Naive thymus-derived CD4-positive, alpha-beta T cell (primary cell): ENCODE data around the gene PLCD3. TPM values are rescaled to one million over a fixed set of nuclear protein-coding genes. Genes with fewer than 3 reads are reported as not detected.

ENCODE experiments used
- ATAC-seq: fragments of 150-1000 bp; cut with Tn5 transposase; 2 replicates; pipeline ENCODE4 v1.10.0; 2021; ENCODE audit warnings: mild to moderate bottlenecking, moderate library complexity
- CTCF ChIA-PET: fragments of 350-600 bp; sonication (Branson Sonifier 250); formaldehyde crosslinking; loops from one replicate; lab custom pipeline; 2021; ENCODE audit warnings: antibody characterized with exemption; lab: Charles Lee
- POLR2A ChIA-PET: fragments of 350-600 bp; sonication (Branson Sonifier 250); formaldehyde crosslinking; loops from one replicate; lab custom pipeline; 2021; ENCODE audit warnings: antibody characterized with exemption, inconsistent platforms; lab: Charles Lee
- DNase-seq, 9 donors: peaks; one replicate each; pipeline versions ENCODE4 v3.0.0 to v3.0.0-alpha.2; 2020 to 2022; ENCODE audit warnings: mixed read lengths in 1 of 9
- H3K27ac ChIP-seq: one replicate; pipeline ENCODE4 v1.7.0; 2013; ENCODE audit warnings: mild to moderate bottlenecking, low read depth, low read length, moderate library complexity
- H3K27me3 ChIP-seq, 2 donors: one replicate each; pipeline ENCODE4 v1.7.0; 2013; ENCODE audit warnings: low read length in 2 of 2, mild to moderate bottlenecking in 2 of 2, moderate library complexity in 2 of 2; ENCODE audit not compliant: control insufficient read depth in 2 of 2, insufficient read depth in 2 of 2
- H3K36me3 ChIP-seq, 3 experiments: 1 replicate in 2 of 3; 2 replicates in 1 of 3; pipeline ENCODE4 v1.7.0; 2013; ENCODE audit warnings: low read length in 3 of 3, mild to moderate bottlenecking in 3 of 3, moderate library complexity in 1 of 3; ENCODE audit not compliant: insufficient read depth in 3 of 3, control insufficient read depth in 2 of 3
- H3K4me1 ChIP-seq, 2 donors: one replicate each; pipeline ENCODE4 v1.7.0; 2013; ENCODE audit warnings: low read length in 2 of 2, mild to moderate bottlenecking in 2 of 2, moderate library complexity in 1 of 2; ENCODE audit not compliant: control insufficient read depth in 2 of 2, insufficient read depth in 2 of 2
- H3K4me3 ChIP-seq: 2 replicates; pipeline ENCODE4 v1.7.0; 2013; ENCODE audit warnings: mild to moderate bottlenecking, low read length
- H3K9me3 ChIP-seq, 3 experiments: 1 replicate in 2 of 3; 2 replicates in 1 of 3; pipeline ENCODE4 v1.7.0; 2013; ENCODE audit warnings: low read length in 3 of 3; ENCODE audit not compliant: control insufficient read depth in 2 of 3
- H3K27ac Mint-ChIP-seq, 9 donors: one replicate each; pipeline ENCODE4 v1.8.0; 2020 to 2022; ENCODE audit warnings: mixed read lengths in 9 of 9, mild to moderate bottlenecking in 8 of 9, moderate library complexity in 5 of 9, inconsistent platforms in 2 of 9
- H3K27me3 Mint-ChIP-seq, 5 donors: one replicate each; pipeline ENCODE4 v1.8.0; 2021 to 2022; ENCODE audit warnings: mixed read lengths in 5 of 5, mild to moderate bottlenecking in 1 of 5
- H3K36me3 Mint-ChIP-seq, 5 donors: one replicate each; pipeline ENCODE4 v1.8.0; 2020 to 2022; ENCODE audit warnings: mixed read lengths in 5 of 5, mild to moderate bottlenecking in 3 of 5, inconsistent platforms in 1 of 5
- H3K4me1 Mint-ChIP-seq, 7 donors: one replicate each; pipeline ENCODE4 v1.8.0; 2020 to 2022; ENCODE audit warnings: mixed read lengths in 7 of 7, mild to moderate bottlenecking in 3 of 7, inconsistent platforms in 1 of 7
- H3K4me3 Mint-ChIP-seq, 10 donors: one replicate each; pipeline ENCODE4 v1.8.0; 2020 to 2022; ENCODE audit warnings: mild to moderate bottlenecking in 10 of 10, mixed read lengths in 10 of 10, moderate library complexity in 6 of 10, inconsistent platforms in 2 of 10
- H3K9me3 Mint-ChIP-seq, 11 donors: one replicate each; pipeline ENCODE4 v1.8.0; 2020 to 2022; ENCODE audit warnings: mixed read lengths in 11 of 11, mild to moderate bottlenecking in 4 of 11, inconsistent platforms in 1 of 11, moderate library complexity in 1 of 11
- intact Hi-C, 2 donors: fragments of 100-400 bp; cut with micrococcal nuclease; formaldehyde crosslinking; loops; one replicate each; pipeline ENCODE4 v1.15.1; 2023
- polyA plus RNA-seq, 2 donors: library from polyadenylated mRNA; unstranded; fragments of 300-500 nt; fragmentation: Illumina TruSeq; gene quantifications; one replicate each; pipeline ENCODE4 v1.2.3, GENCODE V29; 2021
- total RNA-seq, 6 experiments: library from RNA in 5 of 6; stranded (reverse) in 5 of 6; gene quantifications; 1 replicate in 5 of 6; 2 replicates in 1 of 6; pipeline ENCODE4 v1.2.3 and lab custom pipeline; 2021 to 2026

The PLCD3 gene, protein sequence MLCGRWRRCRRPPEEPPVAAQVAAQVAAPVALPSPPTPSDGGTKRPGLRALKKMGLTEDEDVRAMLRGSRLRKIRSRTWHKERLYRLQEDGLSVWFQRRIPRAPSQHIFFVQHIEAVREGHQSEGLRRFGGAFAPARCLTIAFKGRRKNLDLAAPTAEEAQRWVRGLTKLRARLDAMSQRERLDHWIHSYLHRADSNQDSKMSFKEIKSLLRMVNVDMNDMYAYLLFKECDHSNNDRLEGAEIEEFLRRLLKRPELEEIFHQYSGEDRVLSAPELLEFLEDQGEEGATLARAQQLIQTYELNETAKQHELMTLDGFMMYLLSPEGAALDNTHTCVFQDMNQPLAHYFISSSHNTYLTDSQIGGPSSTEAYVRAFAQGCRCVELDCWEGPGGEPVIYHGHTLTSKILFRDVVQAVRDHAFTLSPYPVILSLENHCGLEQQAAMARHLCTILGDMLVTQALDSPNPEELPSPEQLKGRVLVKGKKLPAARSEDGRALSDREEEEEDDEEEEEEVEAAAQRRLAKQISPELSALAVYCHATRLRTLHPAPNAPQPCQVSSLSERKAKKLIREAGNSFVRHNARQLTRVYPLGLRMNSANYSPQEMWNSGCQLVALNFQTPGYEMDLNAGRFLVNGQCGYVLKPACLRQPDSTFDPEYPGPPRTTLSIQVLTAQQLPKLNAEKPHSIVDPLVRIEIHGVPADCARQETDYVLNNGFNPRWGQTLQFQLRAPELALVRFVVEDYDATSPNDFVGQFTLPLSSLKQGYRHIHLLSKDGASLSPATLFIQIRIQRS
- total RNA-seq, result 1 to 10 TPM; 2.0 to 5.1 (median 3.2) TPM
- under 1 TPM in 1 of 2 donors, not detected in 1; 0.21 TPM for polyA plus RNA-seq
- 2.8 reads per million, percentile 15 among the genes with 10 or more reads in this experiment for total RNA-seq (lab: John Stamatoyannopoulos, UW)

DNA sequence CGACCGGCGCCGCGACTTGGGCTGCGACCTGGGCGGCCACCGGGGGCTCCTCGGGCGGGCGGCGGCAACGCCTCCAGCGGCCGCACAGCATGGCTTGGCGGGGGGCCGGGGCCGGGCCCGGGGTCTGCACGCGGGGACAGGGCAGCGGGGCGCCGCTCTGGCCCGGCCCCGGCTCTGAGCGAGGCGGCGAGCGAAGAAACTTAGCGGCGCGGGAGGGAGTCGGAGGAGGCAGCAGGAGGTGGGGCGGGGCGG is at the start of gene PLCD3:
Gene PLCD3 (minus strand): TSS at position 196 of the 252 bp plus-strand sequence. CDS start 105 bp downstream, at position 91.
- peak within 1 kb of the TSS; percentile 95 for H3K27ac ChIP-seq
- DNase-seq (no peak), ATAC-seq (no peak)
- H3K36me3 ChIP-seq, result peaks cover 0 to 7% (median 0%) of the 10 kb centered on the region in 3 experiments
- Mint-ChIP-seq H3K36me3 (no peaks in the 10 kb centered on the region), H3K4me1 (peaks cover 9 to 25% (median 21%) of the 10 kb centered on the region in 7 donors), H3K9me3 (no peaks in the 10 kb centered on the region), H3K27me3 (peaks cover 0 to 10% (median 0%) of the 10 kb centered on the region in 5 donors), H3K27ac (peak within 1 kb of the TSS; percentile 21 to 94 (median 90)), H3K4me3 (peak within 1 kb of the TSS; percentile 89 to 94 (median 91))
- ChIA-PET CTCF (interaction anchor here (0.6 to 1.5 kb wide), 3 partner anchors 17 to 301 kb away, joined by 3 to 9 read pairs (median 3); partner anchors contain the start of gene HEXIM1), POLR2A (interaction anchor here (0.7 to 13.3 kb wide), 2 partner anchors 16 to 51 kb away, joined by 3 to 232 read pairs; partner anchors contain the start of gene HEXIM1)
- peak within 1 kb of the TSS; percentile 90 for H3K4me3 ChIP-seq
- intact Hi-C loops, result loop anchor here in 1 of 2 donors (5.0 kb wide), 1 partner anchor 355 kb away; no protein-coding TSS in a partner anchor
- H3K27me3 ChIP-seq, result no peaks in the 10 kb centered on the region
- H3K4me1 ChIP-seq, result peaks cover 12% of the 10 kb centered on the region in 2 donors
- H3K9me3 ChIP-seq, result no peaks in the 10 kb centered on the region

DNA sequence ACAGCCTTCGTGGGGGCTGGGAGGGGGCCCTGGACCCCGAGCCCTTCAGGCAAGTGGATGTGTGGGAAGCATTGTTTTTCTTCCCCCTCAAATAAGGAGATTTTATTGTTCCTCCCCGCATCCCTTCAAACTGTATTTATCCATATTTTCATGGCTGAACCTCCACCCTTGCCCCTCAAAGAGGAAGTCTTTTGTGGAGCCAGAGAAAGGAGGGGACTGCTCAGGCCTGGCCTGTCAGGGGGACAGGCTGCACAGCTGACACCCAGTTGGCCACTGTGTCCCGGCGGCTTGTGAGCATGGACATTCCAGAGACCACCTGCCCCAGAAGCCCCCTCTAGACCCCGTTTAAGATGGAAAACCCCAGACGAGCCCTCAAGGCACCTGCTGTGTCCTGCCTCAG is 45.2 kb upstream of the PLCD3 start:
- no peak for ATAC-seq
- POLR2A ChIA-PET, result no interaction called here
- no peak for DNase-seq
- Mint-ChIP-seq H3K4me1 (peaks cover 0 to 11% (median 8%) of the 10 kb centered on the region in 7 donors), H3K4me3 (no peak overlapping the region), H3K9me3 (no peaks in the 10 kb centered on the region), H3K27ac (no peak overlapping the region), H3K36me3 (no peaks in the 10 kb centered on the region), H3K27me3 (no peaks in the 10 kb centered on the region)
- Histone ChIP-seq H3K4me1 (peaks cover 0 to 1% of the 10 kb centered on the region in 2 donors), H3K36me3 (no peaks in the 10 kb centered on the region), H3K27ac (no peak overlapping the region), H3K4me3 (no peak overlapping the region), H3K9me3 (no peaks in the 10 kb centered on the region), H3K27me3 (no peaks in the 10 kb centered on the region)
- intact Hi-C loops, result no loop called here
- CTCF ChIA-PET, result interaction anchor here (0.6 kb wide), 1 partner anchor 42 kb away, joined by 3 read pairs; no protein-coding TSS in a partner anchor

DNA sequence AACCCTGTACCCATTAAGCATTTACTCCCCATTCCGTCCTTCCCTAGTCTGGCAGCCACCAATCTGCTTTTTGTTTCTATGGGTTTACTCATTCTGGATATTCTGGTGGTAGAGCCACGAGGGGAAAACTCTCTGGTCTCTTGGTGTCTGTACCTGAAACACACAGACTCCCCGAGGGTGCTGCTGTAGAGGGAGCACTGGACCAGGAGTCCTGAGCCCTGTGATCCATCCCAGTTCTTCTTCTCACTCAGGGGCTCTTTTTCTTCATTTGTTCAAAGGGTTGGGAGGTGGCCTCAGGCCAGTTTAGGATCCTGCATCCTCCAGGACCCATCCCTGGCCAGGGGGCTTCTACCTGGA is 43.4 kb upstream of the PLCD3 start:
- no peaks in the 10 kb centered on the region for H3K36me3 ChIP-seq
- Mint-ChIP-seq H3K36me3 (no peaks in the 10 kb centered on the region), H3K9me3 (no peaks in the 10 kb centered on the region), H3K27me3 (no peaks in the 10 kb centered on the region), H3K4me3 (no peak overlapping the region), H3K27ac (peak overlapping the region in 1 of 9 donors; percentile 35), H3K4me1 (peaks cover 6 to 29% (median 22%) of the 10 kb centered on the region in 7 donors)
- H3K4me3 ChIP-seq, result no peak overlapping the region
- H3K27me3 ChIP-seq, result no peaks in the 10 kb centered on the region
- intact Hi-C loops, result no loop called here
- H3K9me3 ChIP-seq, result no peaks in the 10 kb centered on the region
- no peak for DNase-seq
- H3K27ac ChIP-seq, result no peak overlapping the region
- ChIA-PET POLR2A (interaction anchor here (0.6 to 1.8 kb wide), 2 partner anchors 14 to 839 kb away, joined by 4 to 6 read pairs; partner anchors contain the start of gene HEXIM2), CTCF (no interaction called here)
- peaks cover 7 to 14% of the 10 kb centered on the region in 2 donors for H3K4me1 ChIP-seq
- ATAC-seq, result no peak

DNA sequence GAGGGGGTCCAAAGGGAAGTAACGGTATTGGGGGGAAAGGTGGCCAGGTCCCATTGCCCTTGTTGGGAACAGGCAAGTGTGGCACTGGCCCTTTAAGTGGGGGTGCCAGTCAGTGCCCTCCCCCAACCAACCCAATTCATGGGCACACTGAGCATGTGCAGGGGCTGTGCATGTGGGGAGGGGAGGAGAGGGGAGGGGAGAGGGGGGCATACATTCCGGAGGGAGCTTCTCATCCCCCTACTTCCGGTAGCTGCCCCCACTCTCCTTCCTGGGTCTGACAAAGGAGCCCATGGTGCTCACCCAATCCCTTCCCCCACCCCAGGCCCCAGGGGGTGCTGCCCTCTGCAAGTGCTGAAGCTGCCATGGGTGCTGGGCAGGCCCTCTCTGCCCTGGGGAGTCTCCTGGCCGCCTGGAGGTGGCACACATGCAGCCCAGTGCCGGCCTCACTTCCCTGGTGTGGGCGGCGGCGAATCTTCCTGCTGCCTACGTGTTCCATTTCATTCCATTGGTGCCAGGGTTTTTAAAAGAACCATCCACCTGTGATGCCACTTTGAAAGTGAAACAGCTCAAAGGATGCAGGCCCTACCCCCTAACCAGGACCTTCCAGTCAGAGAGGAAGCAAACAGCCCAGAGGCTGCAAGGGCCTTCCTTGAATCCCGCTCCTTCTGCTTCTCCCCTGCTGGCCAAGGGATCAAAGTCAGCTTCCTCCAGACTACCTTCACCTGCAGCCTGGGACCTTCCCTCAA is 40.4 kb upstream of the PLCD3 start:
- Histone ChIP-seq H3K27ac (peak overlapping the region; percentile 63), H3K36me3 (no peaks in the 10 kb centered on the region), H3K9me3 (no peaks in the 10 kb centered on the region), H3K4me1 (peaks cover 7 to 14% of the 10 kb centered on the region in 2 donors), H3K27me3 (no peaks in the 10 kb centered on the region), H3K4me3 (peak overlapping the region; percentile 65)
- H3K27me3 Mint-ChIP-seq, result no peaks in the 10 kb centered on the region
- CTCF ChIA-PET, result interaction anchor here (0.9 to 3.1 kb wide), 7 partner anchors 11 to 114 kb away, joined by 3 to 20 read pairs (median 3); partner anchors contain the start of genes ACBD4 and HEXIM2
- DNase-seq (peak in 8 of 9 donors; percentile 45 to 61 (median 55)), ATAC-seq (peak; percentile 79)
- H3K4me1 Mint-ChIP-seq, result peaks cover 8 to 31% (median 24%) of the 10 kb centered on the region in 7 donors
- H3K4me3 Mint-ChIP-seq, result peak overlapping the region; percentile 71 to 95 (median 86)
- peak overlapping the region; percentile 63 to 98 (median 94) for H3K27ac Mint-ChIP-seq
- intact Hi-C loops, result loop anchor here (1.0 to 2.0 kb wide), 4 partner anchors 11 to 50 kb away; partner anchors contain the start of gene HEXIM2 (in 2 of the 2)
- POLR2A ChIA-PET, result interaction anchor here (0.7 to 3.7 kb wide), 15 partner anchors 10 to 143 kb away, joined by 3 to 73 read pairs (median 6); partner anchors contain the start of genes ACBD4, FMNL1, HEXIM1 and HEXIM2
- H3K9me3 Mint-ChIP-seq, result no peaks in the 10 kb centered on the region
- H3K36me3 Mint-ChIP-seq, result no peaks in the 10 kb centered on the region

DNA sequence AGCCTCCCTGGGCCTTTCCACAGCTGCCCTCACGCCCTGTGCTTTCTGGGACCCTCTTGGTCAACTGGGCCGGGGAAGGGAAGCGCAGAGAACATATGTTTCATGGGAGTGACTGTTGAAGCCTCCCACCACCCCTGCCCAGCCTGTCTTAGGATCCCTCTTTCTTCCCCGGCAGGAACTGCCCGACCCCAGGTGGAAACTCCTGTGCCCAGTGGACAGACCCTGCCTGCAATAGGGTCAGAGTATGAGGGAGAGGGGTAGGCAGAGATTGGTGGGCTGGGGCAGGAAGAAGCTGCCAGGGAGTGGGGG is 39.9 kb upstream of the PLCD3 start:
- Histone ChIP-seq H3K36me3 (no peaks in the 10 kb centered on the region), H3K27me3 (no peaks in the 10 kb centered on the region), H3K4me3 (peak overlapping the region; percentile 65), H3K9me3 (no peaks in the 10 kb centered on the region), H3K27ac (peak overlapping the region; percentile 63), H3K4me1 (peaks cover 7 to 14% of the 10 kb centered on the region in 2 donors)
- Mint-ChIP-seq H3K27me3 (no peaks in the 10 kb centered on the region), H3K36me3 (no peaks in the 10 kb centered on the region), H3K4me3 (peak overlapping the region in 9 of 10 donors; percentile 16 to 95 (median 82)), H3K4me1 (peaks cover 8 to 31% (median 24%) of the 10 kb centered on the region in 7 donors), H3K9me3 (no peaks in the 10 kb centered on the region), H3K27ac (peak overlapping the region in 8 of 9 donors; percentile 38 to 97 (median 80))
- ChIA-PET CTCF (interaction anchor here (0.9 to 3.1 kb wide), 5 partner anchors 10 to 114 kb away, joined by 3 to 20 read pairs (median 13); partner anchors contain the start of genes ACBD4 and HEXIM2), POLR2A (interaction anchor here (0.9 to 3.7 kb wide), 11 partner anchors 10 to 144 kb away, joined by 3 to 73 read pairs (median 7); partner anchors contain the start of genes ACBD4, HEXIM1 and HEXIM2)
- intact Hi-C loops, result loop anchor here (1.0 to 2.0 kb wide), 4 partner anchors 11 to 51 kb away; partner anchors contain the start of gene HEXIM2 (in 2 of the 2)
- ATAC-seq, result no peak
- no peak for DNase-seq
